Endothelial cell of umbilical vein (primary cell): Measurements from ENCODE around the gene NCKAP5. TPM values are rescaled to one million over a fixed set of nuclear protein-coding genes. Genes with fewer than 3 reads are reported as not detected.

Experiments used
- BruUV-seq: library from RNA; stranded (reverse); fragments of 400-500 nt; replicated peaks from 2 replicates; lab custom pipeline; 2021; lab: Mats Ljungman, UMichigan
- CTCF ChIA-PET: fragments of 300-600, 350-600 bp; sonication (Branson Sonifier 250); formaldehyde crosslinking; loops from one replicate; lab custom pipeline; 2021; ENCODE audit warnings: antibody characterized with exemption, inconsistent platforms; lab: Charles Lee
- POLR2A ChIA-PET: fragments of 300-600, 350-600 bp; sonication (Branson Sonifier 250); formaldehyde crosslinking; loops from one replicate; lab custom pipeline; 2021; ENCODE audit warnings: antibody characterized with exemption, inconsistent platforms; lab: Charles Lee
- DNase-seq: peaks from one replicate; pipeline ENCODE4 v3.0.0-alpha.2; 2011; ENCODE audit warnings: low read depth, low spot score
- FAIRE-seq: peaks from 2 replicates; lab custom pipeline; 2011; peaks lifted over from hg19 to GRCh38; lab: Jason Lieb, UNC
- H2AFZ ChIP-seq: 2 replicates; pipeline ENCODE4 v1.6.0; 2012; ENCODE audit warnings: low read depth, low read length, control low read depth, inconsistent platforms
- H3K27ac ChIP-seq: 2 replicates; pipeline ENCODE4 v1.5.1; 2011; ENCODE audit warnings: low read depth, mild to moderate bottlenecking, control low read depth, low read length, moderate library complexity; ENCODE audit not compliant: insufficient read depth
- H3K27me3 ChIP-seq, 2 experiments: 2 replicates each; pipeline versions ENCODE4 v1.6.0 to v1.6.1; 2011; ENCODE audit warnings: low read length in 2 of 2, mixed read lengths in 1 of 2; ENCODE audit not compliant: control insufficient read depth in 2 of 2, insufficient read depth in 2 of 2
- H3K36me3 ChIP-seq, 2 experiments: 2 replicates in 1 of 2; 3 replicates in 1 of 2; pipeline ENCODE4 v1.5.1; 2011; ENCODE audit warnings: low read length in 2 of 2, mild to moderate bottlenecking in 1 of 2, moderate library complexity in 1 of 2; ENCODE audit not compliant: control insufficient read depth in 2 of 2, insufficient read depth in 2 of 2; ENCODE audit errors: extremely low read depth in 1 of 2
- H3K4me1 ChIP-seq: 3 replicates; pipeline ENCODE4 v1.5.1; 2011; ENCODE audit warnings: mild to moderate bottlenecking, low read length; ENCODE audit not compliant: control insufficient read depth, insufficient read depth; ENCODE audit errors: extremely low read depth
- H3K4me2 ChIP-seq: 2 replicates; pipeline ENCODE4 v1.6.1; 2011; ENCODE audit warnings: low read length, control low read depth, mixed read lengths; ENCODE audit not compliant: insufficient read depth
- H3K4me3 ChIP-seq, 3 experiments: fragments of 200-600 bp in 1 of 3; sonication (generic), shearing (Covaris generic) in 1 of 3; replicated peaks in 1 of 3; 2 replicates each; pipeline ENCODE4 v1.5.1; 2011 to 2016; ENCODE audit warnings: control low read depth in 3 of 3, low read length in 3 of 3, mild to moderate bottlenecking in 2 of 3, inconsistent platforms in 1 of 3, low read depth in 1 of 3, moderate library complexity in 1 of 3; ENCODE audit not compliant: insufficient read depth in 1 of 3
- H3K79me2 ChIP-seq: 2 replicates; pipeline ENCODE4 v1.6.0; 2012; ENCODE audit warnings: low read length, inconsistent platforms; ENCODE audit not compliant: control insufficient read depth, insufficient read depth
- H3K9ac ChIP-seq: replicated peaks from 2 replicates; pipeline ENCODE3; 2011; ENCODE audit warnings: low read length, control low read depth; ENCODE audit not compliant: insufficient read depth; ENCODE audit errors: extremely low read depth
- H3K9me1 ChIP-seq: replicated peaks from 3 replicates; pipeline ENCODE4 v1.6.0; 2011; ENCODE audit warnings: mild to moderate bottlenecking, low read length; ENCODE audit not compliant: control insufficient read depth, insufficient read depth; ENCODE audit errors: extremely low read depth
- H3K9me3 ChIP-seq: replicated peaks from 2 replicates; pipeline ENCODE4 v1.5.1; 2012; ENCODE audit warnings: low read length, inconsistent platforms; ENCODE audit not compliant: control insufficient read depth, insufficient read depth
- H4K20me1 ChIP-seq: replicated peaks from 2 replicates; pipeline ENCODE3; 2011; ENCODE audit warnings: mild to moderate bottlenecking, low read length; ENCODE audit not compliant: control insufficient read depth, insufficient read depth; ENCODE audit errors: extremely low read depth
- CTCF ChIP-seq, 2 donors: IDR thresholded peaks; 1 replicate in 1 of 2; 2 replicates in 1 of 2; pipeline ENCODE4 v1.5.1; 2011; ENCODE audit warnings: low read length in 2 of 2, mild to moderate bottlenecking in 2 of 2, moderate library complexity in 2 of 2, control low read depth in 1 of 2, inconsistent platforms in 1 of 2, low read depth in 1 of 2; ENCODE audit not compliant: insufficient read depth in 1 of 2; ENCODE audit errors: extremely low read depth in 1 of 2
- EZH2 ChIP-seq: IDR thresholded peaks from 2 replicates; pipeline ENCODE4 v1.6.1; 2012; ENCODE audit warnings: borderline replicate concordance, low read depth, mild to moderate bottlenecking, moderate library complexity, low read length, inconsistent platforms; ENCODE audit not compliant: severe bottlenecking
- FOS ChIP-seq: IDR thresholded peaks from 2 replicates; pipeline ENCODE4 v1.6.1; 2011; ENCODE audit warnings: mild to moderate bottlenecking, low read length, moderate library complexity, borderline replicate concordance; ENCODE audit not compliant: insufficient read depth
- GATA2 ChIP-seq: IDR thresholded peaks from 2 replicates; pipeline ENCODE4 v1.7.0; 2011; ENCODE audit warnings: low read depth, mild to moderate bottlenecking, moderate library complexity, mixed read lengths, low read length; ENCODE audit not compliant: insufficient read length, insufficient read depth
- JUN ChIP-seq: IDR thresholded peaks from 2 replicates; pipeline ENCODE4 v1.6.1; 2011; ENCODE audit warnings: borderline replicate concordance, low read depth; ENCODE audit not compliant: insufficient read length, insufficient read depth
- MAX ChIP-seq: IDR thresholded peaks from 2 replicates; pipeline ENCODE4 v1.6.1; 2011; ENCODE audit not compliant: insufficient read depth, insufficient read length
- MYC ChIP-seq: IDR thresholded peaks from one replicate; pipeline ENCODE4 v1.6.1; 2011; ENCODE audit warnings: mild to moderate bottlenecking, low read depth, low read length
- POLR2AphosphoS5 ChIP-seq: IDR thresholded peaks from 2 replicates; pipeline ENCODE4 v1.6.1; 2012; ENCODE audit warnings: low read depth, mild to moderate bottlenecking, control low read depth, low read length, moderate library complexity; ENCODE audit not compliant: insufficient read depth
- dilution Hi-C: fragments of 300-500 bp; cut with MboI; formaldehyde crosslinking; loops from one replicate; pipeline ENCODE4 v1.15.0; 2019; ENCODE audit warnings: low sequenced_read_pairs; ENCODE audit not compliant: extremely low pct_ligation_motif_present
- intact Hi-C: fragments of 100-400 bp; cut with micrococcal nuclease; formaldehyde crosslinking; loops from one replicate; pipeline ENCODE4 v1.10.0; 2022
- polyA plus RNA-seq, 4 experiments: library from polyadenylated mRNA; depleted of rRNA in 3 of 4; stranded (reverse) in 3 of 4; unstranded in 1 of 4; fragments of >200 nt; gene quantifications; 2 replicates each; pipeline versions ENCODE4 v1.2.1 to v1.2.3, GENCODE V29; 2011 to 2012; ENCODE audit warnings: missing spikeins in 1 of 4
- total RNA-seq: library from RNA; stranded (reverse); gene quantifications from 2 replicates; pipeline ENCODE4 v1.2.3, GENCODE V29; 2021

NCKAP5 gene
- total and polyA plus RNA-seq, 2 donors (not counting 3 experiments of a cell fraction or from before 2014, with no cell fraction given): 0.47 to 3.3 TPM

GRCh38 chr2:133574186-133574585 lies 5.9 kb upstream of the NCKAP5 start:
- Histone ChIP-seq H3K27me3 (no peaks in the 10 kb centered on the region), H3K4me1 (peaks cover 10% of the 10 kb centered on the region), H4K20me1 (no peaks in the 10 kb centered on the region), H2AFZ (peak overlapping the region; percentile 28), H3K79me2 (no peaks in the 10 kb centered on the region), H3K9ac (no peak overlapping the region), H3K9me3 (no peaks in the 10 kb centered on the region), H3K36me3 (no peaks in the 10 kb centered on the region), H3K27ac (no peak overlapping the region), H3K4me2 (no peak overlapping the region), H3K4me3 (no peak overlapping the region), H3K9me1 (no peaks in the 10 kb centered on the region)
- dilution Hi-C loops: no loop called here
- ChIA-PET CTCF (interaction anchor here (0.7 to 2.5 kb wide), 4 partner anchors 13 to 270 kb away, joined by 3 to 15 read pairs (median 3); no protein-coding TSS in a partner anchor), POLR2A (no interaction called here)
- intact Hi-C loops: no loop called here
- BruUV-seq: no TSS peak
- no peak for TF ChIP-seq FOS
- no peak for TF ChIP-seq MAX
- no peak for TF ChIP-seq POLR2AphosphoS5
- no peak for TF ChIP-seq JUN
- no peak for TF ChIP-seq CTCF (IDR thresholded peaks at IDR 0.05; ENCODE audit: extremely low read depth in 1 of 2, insufficient read depth in 1 of 2, low read depth in 1 of 2, low read length in 2 of 2)
- no peak for TF ChIP-seq GATA2
- no peak for TF ChIP-seq MYC
- no peak for TF ChIP-seq EZH2
- no peak for FAIRE-seq
- no peak for DNase-seq
